ENCODE measurements around the gene MLPH.

DNA sequence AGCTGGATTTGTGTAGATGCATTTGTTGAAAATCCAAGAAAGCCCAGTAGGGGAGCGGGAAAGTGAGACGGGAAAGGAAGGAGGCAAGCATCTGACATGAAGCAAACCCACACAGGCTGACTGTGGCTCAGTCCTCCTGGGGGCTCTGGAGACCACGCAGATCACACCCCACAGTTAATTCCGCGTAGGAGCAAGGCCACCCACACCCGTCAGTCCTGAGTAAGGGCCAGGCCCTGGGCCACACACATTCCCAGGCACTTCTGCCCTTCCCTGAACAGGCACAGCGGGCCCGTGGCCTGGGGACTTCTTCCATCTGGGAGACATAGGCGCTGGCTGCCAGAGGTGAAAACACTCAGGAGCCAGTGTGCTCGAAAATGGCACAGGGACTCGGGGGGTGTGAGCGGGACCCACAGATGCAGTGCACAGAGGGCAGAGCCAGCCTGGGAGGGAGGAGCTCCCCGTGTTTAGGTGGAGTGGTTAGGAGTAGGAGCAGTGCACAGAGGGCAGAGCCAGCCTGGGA lies 59.9 kb downstream of the MLPH start:
- TF ChIP-seq, protein P1, sequence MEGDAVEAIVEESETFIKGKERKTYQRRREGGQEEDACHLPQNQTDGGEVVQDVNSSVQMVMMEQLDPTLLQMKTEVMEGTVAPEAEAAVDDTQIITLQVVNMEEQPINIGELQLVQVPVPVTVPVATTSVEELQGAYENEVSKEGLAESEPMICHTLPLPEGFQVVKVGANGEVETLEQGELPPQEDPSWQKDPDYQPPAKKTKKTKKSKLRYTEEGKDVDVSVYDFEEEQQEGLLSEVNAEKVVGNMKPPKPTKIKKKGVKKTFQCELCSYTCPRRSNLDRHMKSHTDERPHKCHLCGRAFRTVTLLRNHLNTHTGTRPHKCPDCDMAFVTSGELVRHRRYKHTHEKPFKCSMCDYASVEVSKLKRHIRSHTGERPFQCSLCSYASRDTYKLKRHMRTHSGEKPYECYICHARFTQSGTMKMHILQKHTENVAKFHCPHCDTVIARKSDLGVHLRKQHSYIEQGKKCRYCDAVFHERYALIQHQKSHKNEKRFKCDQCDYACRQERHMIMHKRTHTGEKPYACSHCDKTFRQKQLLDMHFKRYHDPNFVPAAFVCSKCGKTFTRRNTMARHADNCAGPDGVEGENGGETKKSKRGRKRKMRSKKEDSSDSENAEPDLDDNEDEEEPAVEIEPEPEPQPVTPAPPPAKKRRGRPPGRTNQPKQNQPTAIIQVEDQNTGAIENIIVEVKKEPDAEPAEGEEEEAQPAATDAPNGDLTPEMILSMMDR (IDR thresholded peaks at IDR 0.05) = no peak
- TF ChIP-seq POLR2A (IDR thresholded peaks at IDR 0.05) = no peak
